HG03103 (cell line): Measurements from ENCODE around the gene IFNK.

Experiments
- ATAC-seq: cut with Tn5 transposase; IDR thresholded peaks from one replicate; pipeline ENCODE4 v1.9.1; 2021; ENCODE audit warnings: low read depth; ENCODE audit not compliant: unreplicated experiment

The IFNK gene

DNA sequence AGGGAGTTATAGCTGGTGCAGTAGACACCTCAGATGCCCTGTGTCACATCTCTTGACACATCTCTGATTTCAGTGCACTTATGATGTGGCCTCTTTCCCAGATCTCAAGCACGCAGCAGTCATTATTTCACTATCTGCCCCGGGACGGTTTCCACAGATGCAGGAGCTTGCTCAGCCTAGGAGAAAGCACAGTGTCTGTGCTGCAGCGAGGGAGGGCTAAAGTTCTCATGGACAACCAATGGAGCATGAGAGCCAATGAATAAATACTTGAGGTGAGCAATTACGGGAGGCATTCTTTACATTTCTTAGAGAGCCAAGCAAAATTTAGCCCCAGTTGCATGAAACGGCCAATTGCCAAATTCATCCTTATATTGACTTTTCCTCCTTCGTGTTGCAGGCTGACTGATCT lies 12.9 kb downstream of the IFNK start:
- no peak for ATAC-seq

DNA sequence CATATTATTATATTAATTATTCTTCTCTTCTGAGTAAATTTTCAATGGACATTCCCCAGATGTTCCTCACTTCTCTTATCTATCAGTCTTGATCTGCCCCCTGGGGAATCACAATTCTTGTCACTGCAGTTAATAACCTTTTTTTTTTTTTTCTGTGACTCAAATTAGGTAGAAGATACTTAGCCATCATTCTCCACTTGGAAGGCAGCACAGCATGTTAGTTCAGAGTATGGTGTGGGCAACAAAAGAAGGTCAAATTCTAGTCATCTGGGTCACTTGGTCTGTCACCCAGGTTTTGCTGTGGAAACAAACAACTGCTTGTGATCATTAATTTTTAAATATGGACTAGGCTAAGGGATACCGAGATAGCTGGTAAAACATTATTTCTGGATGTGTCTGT lies 13.7 kb downstream of the IFNK start:
- ATAC-seq, result no peak

DNA sequence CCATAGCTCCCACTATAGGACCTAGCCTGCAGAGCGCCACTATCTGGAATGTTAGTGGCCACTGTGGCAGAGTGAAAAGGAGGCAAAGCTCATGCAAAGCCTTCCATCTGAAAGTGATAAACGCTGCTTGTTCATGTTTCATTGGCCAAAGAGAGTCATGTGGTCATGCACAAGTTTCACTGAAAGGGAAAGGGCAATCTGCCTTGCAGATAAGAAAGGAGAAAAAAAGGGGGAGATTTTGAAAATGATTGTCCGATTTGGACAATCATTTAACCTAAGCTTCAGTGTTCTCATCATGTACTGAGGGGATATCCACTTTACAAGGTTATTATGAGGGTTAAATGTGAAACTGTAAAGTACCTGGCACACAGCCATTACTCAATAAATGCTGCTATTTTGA lies 14.6 kb downstream of the IFNK start:
- ATAC-seq, result no peak

DNA sequence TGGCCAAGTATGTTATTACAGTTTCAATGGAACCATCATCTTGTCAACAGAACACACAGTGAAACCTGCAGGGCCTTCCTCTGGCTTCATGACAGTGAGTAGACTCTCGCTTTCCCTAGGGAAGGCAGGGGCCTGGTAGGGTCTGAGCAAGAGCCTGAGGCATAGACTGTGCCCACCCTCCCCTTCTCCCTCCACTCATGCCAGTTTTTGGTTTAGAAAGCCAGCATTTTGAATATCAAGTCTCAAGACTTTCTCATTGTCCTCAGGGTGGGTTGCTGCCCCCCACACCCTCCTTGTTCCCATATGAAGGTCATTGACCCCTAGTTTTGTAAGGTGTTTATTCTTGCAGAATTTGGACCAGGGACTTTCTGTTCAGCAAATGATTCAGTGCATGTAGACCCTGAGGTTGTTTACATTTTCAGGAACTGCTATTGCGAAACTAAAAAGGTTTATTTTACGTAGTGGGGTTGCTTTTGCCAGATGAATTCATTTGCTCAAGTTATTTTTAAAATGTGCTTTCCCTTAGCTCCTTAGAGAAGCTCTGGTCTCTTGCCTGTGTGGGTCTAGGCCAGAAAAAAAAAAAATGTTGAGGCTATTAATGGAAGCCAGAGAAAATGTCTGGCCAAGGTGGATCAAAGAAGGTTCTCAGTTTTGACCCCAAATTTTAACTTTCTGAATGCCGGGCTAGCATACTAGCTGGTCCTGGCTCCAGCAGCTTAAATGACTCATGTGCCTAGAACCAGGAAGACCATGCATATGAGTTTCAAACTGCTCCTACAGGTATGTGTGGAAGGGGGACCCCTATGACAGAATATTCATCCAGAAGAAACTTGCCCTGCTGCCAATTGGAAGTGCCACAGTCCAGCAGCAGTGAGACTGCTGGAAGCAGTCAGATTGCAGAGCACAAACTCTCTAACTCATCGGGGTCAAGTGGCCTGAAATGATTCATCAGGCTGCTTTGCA lies 15.7 kb downstream of the IFNK start:
- ATAC-seq, result no peak

DNA sequence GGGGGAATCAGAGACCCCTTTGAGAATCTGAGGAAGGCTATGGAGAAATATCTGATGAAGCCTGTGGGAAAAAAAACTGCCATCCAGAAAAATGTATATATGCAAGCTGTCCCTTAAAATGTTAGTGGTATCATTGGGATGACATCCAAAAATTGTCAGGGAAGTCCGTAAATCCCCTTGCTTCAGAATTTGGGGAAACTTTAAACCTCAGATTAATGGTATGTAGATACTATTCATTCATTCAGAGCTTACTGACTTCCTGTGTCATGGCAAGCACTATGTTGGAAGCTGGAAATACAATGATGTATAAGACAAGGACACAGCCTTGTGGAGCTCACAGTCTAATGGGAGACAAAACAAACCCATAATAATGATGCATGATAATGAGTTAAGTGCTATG lies 16.4 kb downstream of the IFNK start:
- no peak for ATAC-seq

DNA sequence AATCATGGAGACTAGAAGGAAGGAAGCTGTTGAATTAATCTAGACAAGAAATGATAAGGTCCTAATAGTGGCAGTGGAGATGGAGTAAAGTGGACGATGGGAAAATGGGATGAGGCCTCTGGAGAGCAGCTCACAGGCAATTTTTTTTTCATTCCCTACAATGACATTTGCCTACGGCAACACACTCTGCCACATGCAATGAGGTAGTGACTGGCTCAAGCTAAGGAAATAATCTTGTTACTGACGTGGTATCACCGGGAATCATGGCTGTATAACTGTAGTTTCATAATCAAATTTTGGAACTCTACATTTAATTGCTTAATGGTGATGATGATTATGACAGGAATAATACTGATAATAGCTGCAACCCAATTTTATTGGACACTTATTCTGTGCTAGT lies 17.6 kb downstream of the IFNK start:
- no peak for ATAC-seq

DNA sequence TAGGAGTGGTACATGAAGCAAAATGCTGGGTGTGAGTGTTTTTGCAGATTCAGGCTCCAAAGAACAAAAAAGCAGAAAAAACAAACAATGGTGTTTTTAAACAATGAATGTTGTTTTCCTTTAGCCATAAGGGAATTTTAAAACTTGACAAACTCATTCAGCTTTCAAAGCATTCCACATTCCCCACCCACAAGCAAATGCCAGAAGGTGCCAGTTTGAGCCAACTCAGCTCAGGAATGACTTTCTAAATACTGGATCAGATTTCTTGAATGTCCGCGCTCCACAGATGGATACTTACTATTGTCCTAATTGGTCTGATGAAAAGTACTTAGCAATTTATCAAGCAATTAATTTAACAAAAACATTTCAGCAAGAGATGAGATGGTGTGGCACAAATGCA lies 18.4 kb downstream of the IFNK start:
- ATAC-seq, result no peak

DNA sequence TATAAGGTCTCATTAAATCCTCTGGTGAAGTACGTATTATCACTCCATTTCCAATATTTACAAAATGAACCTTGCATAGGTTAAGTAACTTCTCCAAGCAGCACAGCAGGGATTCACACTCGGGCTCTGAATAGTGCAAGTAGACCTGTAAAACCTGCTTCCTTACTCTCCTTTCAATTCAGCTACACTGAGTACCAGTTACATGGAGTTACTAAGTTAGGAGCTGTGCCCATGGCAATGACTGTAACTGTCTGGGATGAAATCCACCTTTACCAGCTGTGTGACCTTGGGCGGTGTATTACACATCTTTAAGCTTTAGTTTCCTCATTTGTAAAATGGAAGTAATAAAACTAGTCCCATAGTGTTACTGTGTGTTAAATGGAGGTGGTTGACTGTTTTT lies 21.4 kb downstream of the IFNK start:
- no peak for ATAC-seq

DNA sequence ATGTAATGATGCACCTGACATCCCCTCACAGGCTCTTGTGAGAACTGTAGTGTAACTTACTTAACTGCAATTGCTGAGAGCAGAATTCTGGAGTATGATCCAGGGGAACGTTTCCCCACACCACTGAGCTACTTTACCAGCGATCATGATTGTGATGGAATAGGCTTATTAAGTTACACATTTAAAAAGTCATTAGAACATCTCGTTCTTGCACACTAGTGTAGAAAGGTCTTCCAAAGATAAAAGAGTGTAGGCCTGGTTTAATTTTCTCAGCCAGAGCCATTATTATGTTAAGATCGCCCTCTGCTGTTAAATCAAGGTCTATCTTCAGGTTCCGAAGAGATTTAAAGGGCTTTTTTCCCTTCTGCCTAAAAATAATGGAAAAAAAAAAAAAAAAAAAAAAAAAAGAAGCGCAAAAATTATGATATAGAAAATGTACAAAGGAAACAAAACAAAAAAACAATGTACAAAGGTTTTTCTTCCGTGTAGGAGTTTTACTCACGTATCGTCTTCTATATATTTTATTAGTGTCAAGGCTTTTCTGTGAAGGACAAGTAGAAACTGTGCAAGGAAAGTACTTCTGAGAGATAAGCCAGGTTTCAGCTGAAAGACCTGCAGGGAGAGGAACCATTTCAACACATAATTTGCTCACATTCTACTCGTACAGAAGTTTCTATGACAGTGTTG lies 24.1 kb downstream of the IFNK start:
- ATAC-seq, result no peak

DNA sequence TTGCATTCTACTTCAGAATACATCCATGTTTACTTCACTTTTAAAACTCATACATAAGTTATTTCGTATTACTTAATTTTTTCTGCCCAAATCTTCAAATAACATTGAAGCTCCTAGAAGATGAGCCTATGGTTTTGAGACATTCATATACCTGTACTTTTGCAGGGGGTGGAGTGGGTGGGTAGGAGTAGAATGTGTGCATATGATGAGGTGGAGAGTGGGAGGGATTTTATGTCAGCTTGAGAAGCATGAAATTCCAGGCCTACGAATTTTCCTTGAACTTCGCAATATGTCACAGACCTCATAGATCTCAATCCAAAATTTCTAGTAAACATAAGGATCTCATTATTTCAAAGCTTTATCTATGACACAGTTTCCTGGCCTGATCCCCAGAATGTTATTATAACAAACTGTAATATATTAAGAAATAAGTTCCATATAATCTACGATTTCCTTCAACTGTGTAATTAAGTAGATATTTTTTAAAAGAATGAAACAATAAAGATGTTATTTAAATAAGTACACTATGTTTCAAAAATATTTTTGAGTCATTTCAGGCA lies 25.2 kb downstream of the IFNK start:
- ATAC-seq, result no peak

DNA sequence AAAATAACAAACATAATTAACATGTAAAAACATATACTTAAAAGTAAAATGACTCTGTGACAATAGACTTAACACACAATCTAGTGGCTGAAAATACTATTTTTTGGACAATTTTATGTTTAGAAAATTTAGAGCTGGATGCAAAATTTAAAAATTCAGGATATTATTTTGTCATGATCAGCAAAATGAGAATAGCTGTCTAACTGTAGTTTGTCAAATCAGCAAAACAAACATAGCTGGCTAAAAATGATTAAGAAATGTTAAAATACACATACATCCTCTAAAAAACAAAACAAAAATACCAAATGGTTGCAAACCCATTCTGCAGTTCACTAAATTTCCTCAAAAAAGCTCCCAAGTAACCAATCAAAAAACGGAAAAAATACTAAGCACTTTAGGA lies 30.6 kb downstream of the IFNK start:
- no peak for ATAC-seq

DNA sequence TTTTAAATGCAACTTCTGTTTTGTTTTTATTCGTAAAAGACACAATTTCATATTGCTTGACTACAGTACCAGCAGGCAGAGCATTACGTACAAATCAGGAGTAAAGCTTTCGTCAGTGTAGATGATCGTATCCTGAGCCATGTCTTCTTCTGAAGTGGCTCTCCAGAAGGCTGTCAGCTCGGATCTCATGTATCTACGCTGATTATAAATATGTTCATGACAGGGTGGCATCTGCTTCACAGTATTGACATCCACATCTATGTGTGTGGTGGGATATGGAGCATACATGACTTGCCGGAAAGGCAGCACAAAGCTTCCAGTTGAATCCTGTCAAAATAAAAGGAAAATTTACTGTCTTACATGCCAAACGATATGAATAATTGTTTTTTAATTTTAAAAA lies 32.4 kb downstream of the IFNK start:
- ATAC-seq, result no peak

DNA sequence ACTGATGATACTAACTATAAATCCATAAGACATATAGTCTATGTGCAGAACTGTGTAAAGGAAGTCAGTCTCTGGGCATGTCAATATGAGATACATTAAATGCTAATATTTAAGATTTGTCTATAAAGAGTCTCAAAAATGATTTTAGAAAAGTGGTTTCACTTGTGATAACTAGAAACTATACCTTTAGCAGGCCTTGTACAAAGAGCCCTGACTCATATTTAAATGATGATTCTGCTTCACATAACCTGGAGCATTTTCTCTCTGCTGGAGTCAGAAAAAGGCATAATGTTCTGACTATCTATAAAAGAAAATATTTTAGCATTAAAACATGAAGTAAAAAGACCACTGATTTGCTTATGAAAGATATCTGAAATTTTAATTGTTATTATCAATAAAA lies 34.2 kb downstream of the IFNK start:
- no peak for ATAC-seq

DNA sequence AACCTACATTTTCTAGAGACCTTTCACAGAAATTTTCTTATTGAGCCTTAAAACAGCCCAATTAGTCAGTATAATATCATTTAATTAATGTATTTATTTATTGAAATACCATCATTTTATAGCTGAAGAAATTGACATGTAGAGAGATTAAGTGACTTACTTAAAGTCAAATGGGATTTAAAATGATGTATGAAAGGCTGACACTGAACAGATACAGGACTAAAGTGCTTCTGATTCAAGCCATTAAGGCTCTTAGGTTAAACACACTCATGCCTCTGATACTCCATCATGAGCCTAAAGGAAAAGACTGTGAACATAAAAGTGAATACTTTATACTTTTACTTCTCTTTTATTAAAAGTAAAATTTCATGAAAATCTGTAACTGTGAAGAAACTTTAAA lies 36.4 kb downstream of the IFNK start:
- ATAC-seq, result no peak

DNA sequence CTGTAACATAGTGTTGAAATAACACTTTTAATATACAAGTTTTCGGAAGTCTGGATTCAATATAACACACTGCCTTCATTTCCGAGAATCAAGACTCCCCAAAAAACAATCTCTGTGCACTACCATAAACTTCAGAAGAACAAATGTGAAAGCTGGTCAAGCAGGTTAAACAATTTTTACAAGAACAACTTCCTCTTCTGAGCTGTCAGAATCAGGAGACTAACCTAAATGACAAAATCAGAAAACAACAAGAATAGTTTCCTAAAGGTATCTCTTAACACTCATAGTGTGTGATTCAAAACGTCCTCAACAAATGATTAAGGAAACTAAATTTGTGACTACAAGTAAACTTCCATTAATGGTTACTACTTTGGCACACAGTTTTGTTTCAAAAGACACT lies 37.6 kb downstream of the IFNK start:
- ATAC-seq, result peak; percentile 45

DNA sequence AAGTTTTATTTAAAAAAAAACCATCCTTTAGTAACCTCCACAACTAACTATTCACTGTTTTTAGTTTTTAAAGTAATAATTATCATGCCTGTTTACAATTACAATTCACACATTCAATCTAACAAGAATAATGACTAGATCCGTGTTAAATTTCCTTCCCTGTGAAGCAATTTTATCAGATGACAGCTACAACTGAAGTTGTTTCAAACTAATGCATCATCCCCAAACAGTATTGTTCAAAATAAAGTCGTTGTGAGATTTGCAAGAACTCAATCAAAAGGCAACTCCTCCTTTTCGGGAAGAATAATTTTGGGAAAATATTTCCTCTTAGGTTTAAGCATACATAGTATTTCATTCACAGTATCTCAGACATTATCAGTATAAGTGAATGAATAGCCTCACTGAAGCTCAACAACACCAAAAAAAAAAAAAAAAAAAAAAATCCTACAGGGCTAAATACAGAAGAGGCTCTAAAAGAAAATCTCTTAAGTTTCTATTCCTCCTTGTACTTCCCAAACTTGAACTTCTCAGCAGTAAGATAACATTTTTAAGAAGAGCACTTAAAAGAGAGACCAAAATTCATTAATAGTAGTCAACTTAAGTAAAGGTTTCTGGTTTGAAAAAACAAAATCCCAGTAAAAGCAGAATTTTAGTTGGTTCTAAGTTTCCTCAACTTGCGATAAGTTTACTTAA lies 39.8 kb downstream of the IFNK start:
- no peak for ATAC-seq

DNA sequence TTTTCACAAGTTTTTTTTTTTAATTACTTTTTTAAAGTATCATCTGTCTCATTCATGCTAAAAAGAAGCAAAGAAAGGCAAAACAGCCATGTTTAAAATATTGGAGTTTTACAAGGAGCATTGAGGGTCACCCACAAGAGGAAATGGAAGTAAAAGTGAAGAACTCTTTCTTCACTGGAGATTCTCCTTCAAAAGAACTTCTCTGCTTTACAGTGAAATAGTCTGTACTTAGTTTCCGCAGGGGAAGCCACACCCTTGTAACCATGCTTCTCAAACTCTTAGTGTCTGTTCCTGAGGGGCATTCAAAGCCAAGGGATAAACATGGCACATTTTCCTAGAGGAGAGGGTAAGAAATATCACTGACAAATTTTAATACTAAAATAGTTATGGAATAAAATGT lies 40.6 kb downstream of the IFNK start:
- no peak for ATAC-seq

DNA sequence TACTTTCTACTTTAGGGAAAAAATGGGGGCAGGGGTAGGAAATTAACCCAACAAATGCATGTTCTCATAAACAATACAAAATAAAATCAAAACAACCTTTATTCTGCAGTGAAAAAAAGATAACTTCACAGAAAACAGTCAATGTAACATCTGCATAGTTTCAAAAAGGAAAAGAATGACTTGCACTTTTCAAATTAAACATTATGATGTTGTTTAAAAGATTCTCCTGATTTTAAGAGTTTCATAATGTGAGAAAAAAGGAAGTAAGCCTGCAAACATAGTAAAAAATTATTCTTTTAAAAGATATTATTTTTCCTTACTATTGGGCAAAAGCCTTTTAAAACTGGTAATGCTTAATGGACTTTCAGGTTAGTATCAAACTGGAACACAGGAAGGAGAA lies 41.6 kb downstream of the IFNK start:
- no peak for ATAC-seq

DNA sequence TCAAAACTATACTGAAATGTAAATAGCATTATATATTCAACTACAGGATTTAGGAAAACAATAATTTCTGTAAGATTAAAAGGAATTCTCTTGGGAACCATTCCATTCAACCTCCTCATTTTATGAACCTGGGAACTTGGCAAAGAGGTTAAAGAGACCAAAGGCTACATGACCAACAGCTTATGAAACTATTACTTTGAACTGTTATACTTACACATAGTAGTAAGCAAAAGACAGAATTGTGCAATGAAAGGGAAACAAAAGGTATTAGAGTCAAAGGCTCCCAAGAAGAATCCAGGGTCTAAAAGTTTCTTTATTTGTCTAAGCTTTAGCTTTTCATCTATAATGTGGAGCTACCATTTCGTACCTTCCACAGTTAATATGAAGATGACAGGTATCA lies 42.0 kb downstream of the IFNK start:
- no peak for ATAC-seq

DNA sequence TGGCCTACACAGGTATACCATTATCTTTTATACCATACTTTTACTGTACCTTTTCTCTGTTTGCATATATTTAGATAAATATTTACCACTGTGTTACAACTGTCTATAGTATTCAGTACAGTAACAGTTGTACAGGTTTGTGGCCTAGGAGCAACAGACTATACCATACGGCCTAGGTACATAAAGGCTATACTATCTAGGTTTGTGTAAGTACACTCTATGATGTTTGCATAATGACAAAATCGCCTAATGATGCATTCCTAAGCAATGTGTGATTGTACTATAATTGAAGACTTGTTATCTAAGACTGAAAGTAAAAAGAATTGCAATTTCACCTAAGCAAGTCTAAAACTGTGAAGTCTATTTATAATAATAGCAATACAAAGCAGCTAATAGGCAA lies 45.3 kb downstream of the IFNK start:
- no peak for ATAC-seq

DNA sequence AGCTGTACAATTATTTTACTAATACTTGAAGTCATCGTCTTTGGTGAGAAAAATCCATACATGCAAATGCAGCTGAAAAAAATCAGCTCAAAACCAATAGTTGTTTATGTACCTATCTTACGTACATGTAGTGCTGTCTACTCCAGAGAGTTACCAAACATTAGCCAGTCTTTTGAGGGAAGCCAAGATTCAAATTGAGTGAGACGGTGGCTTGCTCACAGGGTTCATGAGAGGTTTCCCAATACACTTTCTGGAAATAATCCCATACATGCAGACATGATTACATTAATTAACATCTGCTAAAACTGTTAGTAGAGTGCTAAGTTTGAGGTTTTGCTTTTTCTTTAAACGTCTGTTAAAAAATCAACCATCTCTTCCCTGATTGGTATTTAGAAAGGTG lies 46.9 kb downstream of the IFNK start:
- ATAC-seq, result no peak
